DND-41 (cell line): ENCODE measurements around the gene SPTA1.

Source experiments
- EZH2 ChIP-seq: IDR thresholded peaks from 3 replicates; pipeline ENCODE4 v1.6.1; 2012; ENCODE audit warnings: borderline replicate concordance, low read depth, mild to moderate bottlenecking, moderate library complexity, low read length, inconsistent platforms; ENCODE audit not compliant: severe bottlenecking
- TF ChIP-seq, protein P1 (sequence below): IDR thresholded peaks from 2 replicates; pipeline ENCODE4 v1.5.1; 2012; ENCODE audit warnings: borderline replicate concordance, low read length, moderate library complexity, mild to moderate bottlenecking; ENCODE audit not compliant: poor library complexity, severe bottlenecking; ENCODE audit errors: extremely low read depth

DNA sequence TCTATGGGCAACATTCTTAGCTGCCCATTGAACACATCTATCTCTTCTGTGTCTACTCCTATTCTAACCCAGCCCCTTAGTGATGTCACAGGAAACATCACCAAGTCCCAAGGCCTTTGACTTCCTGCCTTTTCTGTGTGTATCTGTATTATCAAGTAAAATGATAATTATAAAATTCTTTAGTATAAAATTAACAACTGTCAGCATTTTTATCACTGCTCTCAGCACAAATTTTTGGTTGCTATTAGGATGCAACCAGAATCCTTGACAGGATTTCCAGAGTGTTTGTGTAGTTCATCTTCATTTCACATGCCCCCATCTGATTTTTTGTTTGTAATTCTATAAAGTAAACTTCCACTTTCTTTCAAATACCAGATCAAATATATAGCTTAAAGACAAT lies 47.6 kb downstream of the SPTA1 start:
- TF ChIP-seq, protein P1, sequence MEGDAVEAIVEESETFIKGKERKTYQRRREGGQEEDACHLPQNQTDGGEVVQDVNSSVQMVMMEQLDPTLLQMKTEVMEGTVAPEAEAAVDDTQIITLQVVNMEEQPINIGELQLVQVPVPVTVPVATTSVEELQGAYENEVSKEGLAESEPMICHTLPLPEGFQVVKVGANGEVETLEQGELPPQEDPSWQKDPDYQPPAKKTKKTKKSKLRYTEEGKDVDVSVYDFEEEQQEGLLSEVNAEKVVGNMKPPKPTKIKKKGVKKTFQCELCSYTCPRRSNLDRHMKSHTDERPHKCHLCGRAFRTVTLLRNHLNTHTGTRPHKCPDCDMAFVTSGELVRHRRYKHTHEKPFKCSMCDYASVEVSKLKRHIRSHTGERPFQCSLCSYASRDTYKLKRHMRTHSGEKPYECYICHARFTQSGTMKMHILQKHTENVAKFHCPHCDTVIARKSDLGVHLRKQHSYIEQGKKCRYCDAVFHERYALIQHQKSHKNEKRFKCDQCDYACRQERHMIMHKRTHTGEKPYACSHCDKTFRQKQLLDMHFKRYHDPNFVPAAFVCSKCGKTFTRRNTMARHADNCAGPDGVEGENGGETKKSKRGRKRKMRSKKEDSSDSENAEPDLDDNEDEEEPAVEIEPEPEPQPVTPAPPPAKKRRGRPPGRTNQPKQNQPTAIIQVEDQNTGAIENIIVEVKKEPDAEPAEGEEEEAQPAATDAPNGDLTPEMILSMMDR, result no peak
- TF ChIP-seq EZH2, result no peak
